GM12872 (cell line): ENCODE measurements around the gene FGF5.

Experiments
- TF ChIP-seq, protein P1 (sequence below): IDR thresholded peaks from 3 replicates; pipeline ENCODE4 v1.5.1; 2011; ENCODE audit warnings: low read depth, mild to moderate bottlenecking, low read length, moderate library complexity; ENCODE audit not compliant: insufficient read depth

Gene FGF5

DNA sequence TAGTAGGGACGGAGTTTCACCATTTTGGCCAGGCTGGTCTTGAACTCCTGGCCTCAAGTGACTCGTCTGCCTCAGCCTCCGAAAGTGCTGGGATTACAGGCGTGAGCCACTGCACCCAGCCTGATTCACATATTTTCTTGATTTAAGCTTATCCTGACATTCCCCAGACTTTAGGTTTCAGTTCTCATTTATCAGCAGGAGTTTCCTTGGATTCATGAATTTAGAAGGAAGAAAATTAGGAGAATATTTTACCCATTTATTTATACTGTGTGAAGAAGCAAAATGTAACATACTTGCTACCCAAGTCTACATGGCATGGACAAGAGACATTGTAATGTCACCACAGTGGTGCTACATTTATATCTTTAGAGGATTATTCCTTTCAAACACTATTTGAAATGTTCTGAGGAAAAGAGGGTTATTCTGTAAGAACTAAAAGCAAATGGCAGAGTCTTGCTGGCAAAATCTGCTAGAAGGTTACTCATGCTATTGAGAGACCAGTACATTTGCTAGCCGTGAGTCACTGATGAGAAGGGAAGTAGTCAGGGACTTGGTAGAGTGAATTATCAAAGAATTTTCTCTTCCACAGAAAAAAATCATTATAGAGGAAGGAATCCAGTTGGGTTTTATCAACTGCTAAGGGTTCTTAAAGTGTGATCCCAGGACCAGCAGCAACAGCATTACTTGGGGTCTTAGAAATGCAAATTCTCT, 43.0 kb downstream of the FGF5 start:
- TF ChIP-seq, protein P1, sequence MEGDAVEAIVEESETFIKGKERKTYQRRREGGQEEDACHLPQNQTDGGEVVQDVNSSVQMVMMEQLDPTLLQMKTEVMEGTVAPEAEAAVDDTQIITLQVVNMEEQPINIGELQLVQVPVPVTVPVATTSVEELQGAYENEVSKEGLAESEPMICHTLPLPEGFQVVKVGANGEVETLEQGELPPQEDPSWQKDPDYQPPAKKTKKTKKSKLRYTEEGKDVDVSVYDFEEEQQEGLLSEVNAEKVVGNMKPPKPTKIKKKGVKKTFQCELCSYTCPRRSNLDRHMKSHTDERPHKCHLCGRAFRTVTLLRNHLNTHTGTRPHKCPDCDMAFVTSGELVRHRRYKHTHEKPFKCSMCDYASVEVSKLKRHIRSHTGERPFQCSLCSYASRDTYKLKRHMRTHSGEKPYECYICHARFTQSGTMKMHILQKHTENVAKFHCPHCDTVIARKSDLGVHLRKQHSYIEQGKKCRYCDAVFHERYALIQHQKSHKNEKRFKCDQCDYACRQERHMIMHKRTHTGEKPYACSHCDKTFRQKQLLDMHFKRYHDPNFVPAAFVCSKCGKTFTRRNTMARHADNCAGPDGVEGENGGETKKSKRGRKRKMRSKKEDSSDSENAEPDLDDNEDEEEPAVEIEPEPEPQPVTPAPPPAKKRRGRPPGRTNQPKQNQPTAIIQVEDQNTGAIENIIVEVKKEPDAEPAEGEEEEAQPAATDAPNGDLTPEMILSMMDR: no peak

DNA sequence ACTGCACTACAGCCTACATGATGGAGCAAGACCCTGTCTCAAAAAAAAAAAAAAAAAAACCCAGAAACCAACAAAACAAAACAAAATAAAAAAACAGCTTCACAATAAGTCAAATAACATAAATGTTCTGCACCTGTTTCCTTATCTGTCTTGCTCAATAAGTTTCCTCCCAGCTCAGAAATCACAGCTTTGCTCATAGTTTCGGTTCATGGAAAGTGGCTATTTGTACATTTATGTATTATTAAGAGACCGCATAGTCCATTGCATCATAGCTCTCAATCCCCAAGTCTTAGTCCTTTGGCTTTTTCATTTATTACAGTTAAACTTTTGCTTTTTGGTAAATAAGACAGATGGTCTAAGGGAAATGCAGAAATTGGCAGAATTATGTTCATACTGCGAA, 44.7 kb downstream of the FGF5 start:
- TF ChIP-seq, protein P1: no peak

DNA sequence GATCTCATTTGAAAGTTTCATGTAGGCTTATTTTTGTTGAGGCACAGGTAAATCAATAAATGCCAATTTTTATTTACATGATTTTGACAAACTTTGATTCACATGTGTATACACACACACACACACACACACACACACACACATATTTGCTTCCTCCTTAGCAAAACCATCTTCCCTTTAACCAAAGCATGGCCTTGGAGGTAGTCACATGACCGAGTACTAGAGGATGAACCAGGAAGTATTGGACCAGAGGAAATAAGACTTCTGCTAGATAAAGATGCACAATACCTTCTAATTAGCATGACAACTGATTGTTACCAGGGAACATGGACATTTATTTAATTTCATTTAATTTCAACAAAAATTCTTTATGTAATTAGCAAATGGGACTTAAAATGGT, 45.7 kb downstream of the FGF5 start:
- TF ChIP-seq, protein P1: no peak

DNA sequence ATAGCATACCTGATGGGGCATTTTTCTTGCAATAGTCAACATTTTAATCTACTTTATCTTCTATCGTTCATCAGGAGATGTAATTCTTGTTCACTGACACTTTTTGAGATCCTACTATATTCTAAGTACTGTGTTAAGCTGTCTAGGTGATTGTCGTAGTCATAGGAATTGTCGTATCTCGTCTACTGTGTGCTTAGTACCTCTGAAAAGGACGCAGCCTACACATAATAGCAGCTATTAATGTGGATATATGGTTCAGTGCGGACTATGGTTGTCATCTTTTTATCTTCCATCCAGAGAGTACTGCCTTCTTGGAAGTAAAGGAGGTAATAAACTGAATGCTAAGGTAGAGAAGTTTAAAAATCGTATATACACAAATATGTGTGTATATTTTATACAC, 47.2 kb downstream of the FGF5 start:
- TF ChIP-seq, protein P1: no peak

DNA sequence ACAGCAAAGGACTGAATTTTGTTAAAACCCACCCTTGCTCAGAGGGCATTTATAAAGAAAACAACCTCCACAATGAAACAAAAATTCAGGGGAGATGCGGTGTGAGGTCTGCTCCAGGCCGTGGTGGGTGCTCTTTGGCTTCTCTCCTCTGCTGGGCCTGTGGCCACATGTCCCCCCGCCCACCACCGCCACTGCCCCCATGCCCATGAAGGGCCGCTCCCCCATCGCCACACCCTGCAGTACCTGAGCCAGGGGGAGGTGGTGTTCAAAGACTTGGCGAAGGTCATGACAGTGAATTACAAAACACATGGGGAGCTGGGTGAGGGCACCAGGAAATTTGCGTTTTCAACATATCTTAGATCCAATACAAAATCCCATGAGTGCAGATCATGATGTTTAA, 54.9 kb downstream of the FGF5 start:
- TF ChIP-seq, protein P1: no peak

DNA sequence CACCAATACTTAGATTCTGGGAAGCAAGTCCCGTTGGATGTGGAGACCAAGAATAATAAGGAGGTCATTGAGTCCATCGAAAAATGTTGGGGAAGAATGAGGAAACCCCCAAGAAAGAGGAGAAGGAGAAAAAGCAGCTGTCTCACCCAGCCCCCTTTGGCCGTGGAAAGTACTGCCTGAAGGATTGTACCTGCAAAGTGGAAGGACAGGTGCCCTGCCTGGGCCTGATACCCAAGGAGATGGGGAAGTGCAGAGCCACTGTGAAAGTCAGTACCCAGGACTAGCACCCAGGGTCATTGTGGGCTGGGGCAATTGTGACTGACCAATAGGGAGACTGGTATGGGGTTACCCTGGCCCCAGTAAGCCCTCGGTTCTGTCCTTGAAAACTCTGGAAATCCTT, 55.3 kb downstream of the FGF5 start:
- TF ChIP-seq, protein P1: 0 out of 3 replicates have a peak, but pooled peaks have one; percentile 1

DNA sequence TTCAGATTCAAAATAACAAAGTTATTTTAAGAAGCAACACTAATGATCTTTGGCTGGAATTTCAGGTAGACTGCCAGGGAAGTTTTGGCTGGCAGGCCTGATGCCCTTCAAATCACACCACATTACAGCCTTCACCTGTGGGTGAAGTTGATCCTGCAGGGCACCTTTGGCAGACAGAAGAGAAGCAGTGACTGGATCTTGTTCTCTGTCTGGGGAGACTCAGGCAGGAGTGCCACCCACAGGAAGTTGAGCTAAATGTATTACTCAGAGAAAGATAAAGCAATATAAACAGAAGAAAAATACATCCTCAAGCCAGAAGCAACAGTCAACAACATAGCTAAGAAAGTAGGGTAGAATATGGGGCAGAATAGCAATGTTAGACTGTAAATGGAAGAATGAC, 56.3 kb downstream of the FGF5 start:
- TF ChIP-seq, protein P1: no peak

DNA sequence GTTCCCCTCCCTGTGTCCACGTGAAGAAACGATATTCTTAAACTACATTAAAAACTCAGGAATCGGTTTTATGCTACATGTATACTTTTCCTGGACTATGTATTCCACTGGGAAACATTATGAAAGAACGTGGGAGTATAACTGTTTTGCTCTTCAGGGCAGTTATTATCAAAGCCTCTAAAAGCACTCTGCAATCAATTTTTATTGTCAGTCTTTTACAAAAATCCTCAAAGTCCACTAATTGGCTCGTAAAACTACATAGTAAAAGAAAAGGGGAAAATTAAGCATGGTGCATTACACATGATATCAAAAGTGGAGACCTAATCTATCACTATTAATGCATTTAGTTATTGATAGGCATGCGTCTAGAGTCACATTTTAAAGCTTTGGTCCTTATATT, 57.7 kb downstream of the FGF5 start:
- TF ChIP-seq, protein P1: no peak
